RWPE2 (cell line): ENCODE data around the gene FGFR2.

Source experiments
- ATAC-seq: fragments of 200-7000 bp; cut with Tn5 transposase; 3 replicates; pipeline ENCODE4 v1.9.1; 2021; ENCODE audit warnings: low read depth
- DNase-seq: peaks from one replicate; pipeline ENCODE4 v3.0.0-alpha.2; 2020; ENCODE audit warnings: low spot score
- H3K27ac ChIP-seq: fragments of 450-650 bp; 2 replicates; pipeline ENCODE4 v1.5.1; 2017; ENCODE audit warnings: mild to moderate bottlenecking; ENCODE audit not compliant: poor library complexity, severe bottlenecking
- H3K27me3 ChIP-seq: fragments of 250-450 bp; sonication (Bioruptor Pico); 2 replicates; pipeline ENCODE4 v1.5.1; 2021; ENCODE audit warnings: mild to moderate bottlenecking, moderate library complexity; ENCODE audit not compliant: insufficient read depth, poor library complexity, severe bottlenecking
- H3K36me3 ChIP-seq: fragments of 250-450 bp; sonication (Bioruptor Pico); 2 replicates; pipeline ENCODE4 v1.5.1; 2020; ENCODE audit warnings: low read depth, mild to moderate bottlenecking, moderate library complexity
- H3K4me1 ChIP-seq: fragments of 250-450 bp; sonication (Bioruptor Pico); 2 replicates; pipeline ENCODE4 v1.5.1; 2021; ENCODE audit warnings: mild to moderate bottlenecking, moderate library complexity; ENCODE audit not compliant: insufficient read depth, poor library complexity, severe bottlenecking
- H3K4me3 ChIP-seq: fragments of 250-450 bp; sonication (Bioruptor Pico); 2 replicates; pipeline ENCODE4 v1.5.1; 2021; ENCODE audit warnings: mild to moderate bottlenecking, moderate library complexity; ENCODE audit not compliant: severe bottlenecking
- H3K9me3 ChIP-seq: fragments of 250-450 bp; sonication (Bioruptor Pico); 2 replicates; pipeline ENCODE4 v1.5.1; 2021; ENCODE audit warnings: mild to moderate bottlenecking, moderate library complexity; ENCODE audit not compliant: severe bottlenecking
- TF ChIP-seq, protein P1 (sequence below): fragments of 450-650 bp; IDR thresholded peaks from one replicate; pipeline ENCODE4 v1.5.1; 2017; ENCODE audit warnings: mild to moderate bottlenecking, moderate library complexity; ENCODE audit not compliant: poor library complexity, severe bottlenecking

The FGFR2 gene

GRCh38 chr10:121597504-121598262 lies 561 bp downstream of the FGFR2 start:
- peak; percentile 11; the same call in 2 of the 3 replicates for ATAC-seq

DNA sequence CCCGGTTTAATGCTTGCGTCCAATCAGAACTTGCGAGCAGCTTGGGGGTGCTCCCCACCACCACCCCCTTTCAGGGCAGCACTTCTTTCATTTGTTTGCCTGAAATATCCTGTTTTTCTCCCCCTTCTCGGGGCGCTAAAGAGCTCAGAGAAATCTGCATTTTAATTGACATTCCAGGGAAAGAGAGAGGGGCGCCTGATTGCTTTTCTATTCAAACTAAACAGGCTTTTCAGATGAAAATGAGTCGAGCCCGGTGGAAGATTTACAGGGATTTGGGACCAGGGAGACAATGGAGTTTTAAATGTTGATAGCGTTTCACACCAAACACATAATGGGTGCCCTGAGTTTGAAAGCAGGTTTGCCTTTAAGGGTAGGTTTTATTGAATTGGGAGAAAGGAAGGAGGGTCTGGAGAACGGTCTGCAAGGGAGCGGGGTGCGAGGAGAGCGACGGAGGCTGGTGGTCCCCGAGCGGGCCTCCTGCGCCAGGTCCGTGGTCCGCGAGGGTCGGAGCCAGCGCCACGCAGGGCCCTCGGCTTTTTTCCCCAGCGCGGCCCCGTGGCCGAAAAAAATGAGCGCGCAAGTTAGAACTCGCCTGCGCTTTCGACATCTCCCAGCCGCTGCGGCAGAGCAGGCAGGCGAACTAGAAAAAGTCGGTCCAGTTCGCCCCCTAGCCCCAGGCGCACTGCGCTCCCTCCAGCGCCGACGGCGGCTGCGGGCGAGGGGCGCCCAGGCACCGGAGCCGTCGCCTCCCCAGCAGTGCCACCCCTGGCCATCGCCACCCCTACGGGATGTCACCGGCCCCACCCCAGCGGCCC lies 1.3 kb downstream of the FGFR2 start:
- no peaks in the 10 kb centered on the region for H3K9me3 ChIP-seq
- no peaks in the 10 kb centered on the region for H3K4me1 ChIP-seq
- TF ChIP-seq, protein P1, sequence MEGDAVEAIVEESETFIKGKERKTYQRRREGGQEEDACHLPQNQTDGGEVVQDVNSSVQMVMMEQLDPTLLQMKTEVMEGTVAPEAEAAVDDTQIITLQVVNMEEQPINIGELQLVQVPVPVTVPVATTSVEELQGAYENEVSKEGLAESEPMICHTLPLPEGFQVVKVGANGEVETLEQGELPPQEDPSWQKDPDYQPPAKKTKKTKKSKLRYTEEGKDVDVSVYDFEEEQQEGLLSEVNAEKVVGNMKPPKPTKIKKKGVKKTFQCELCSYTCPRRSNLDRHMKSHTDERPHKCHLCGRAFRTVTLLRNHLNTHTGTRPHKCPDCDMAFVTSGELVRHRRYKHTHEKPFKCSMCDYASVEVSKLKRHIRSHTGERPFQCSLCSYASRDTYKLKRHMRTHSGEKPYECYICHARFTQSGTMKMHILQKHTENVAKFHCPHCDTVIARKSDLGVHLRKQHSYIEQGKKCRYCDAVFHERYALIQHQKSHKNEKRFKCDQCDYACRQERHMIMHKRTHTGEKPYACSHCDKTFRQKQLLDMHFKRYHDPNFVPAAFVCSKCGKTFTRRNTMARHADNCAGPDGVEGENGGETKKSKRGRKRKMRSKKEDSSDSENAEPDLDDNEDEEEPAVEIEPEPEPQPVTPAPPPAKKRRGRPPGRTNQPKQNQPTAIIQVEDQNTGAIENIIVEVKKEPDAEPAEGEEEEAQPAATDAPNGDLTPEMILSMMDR, result peak; percentile 65
- H3K27me3 ChIP-seq, result no peaks in the 10 kb centered on the region
- DNase-seq (peak; percentile 78), ATAC-seq (peak; percentile 62)
- no peak overlapping the region for H3K27ac ChIP-seq
- no peaks in the 10 kb centered on the region for H3K36me3 ChIP-seq
- peak overlapping the region; percentile 64 for H3K4me3 ChIP-seq

More at GRCh38 chr10:121597504-121598262, 561 bp downstream of the FGFR2 start:
- Histone ChIP-seq H3K4me3 (peak overlapping the region; percentile 64), H3K36me3 (no peaks in the 10 kb centered on the region), H3K9me3 (no peaks in the 10 kb centered on the region), H3K4me1 (no peaks in the 10 kb centered on the region), H3K27me3 (no peaks in the 10 kb centered on the region), H3K27ac (peak overlapping the region; percentile 6)
- no peak for DNase-seq
- TF ChIP-seq, protein P1, result peak; percentile 31

GRCh38 chr10:121595806-121596688 lies 2.2 kb downstream of the FGFR2 start:
- Histone ChIP-seq H3K27ac (no peak overlapping the region), H3K27me3 (no peaks in the 10 kb centered on the region), H3K4me1 (no peaks in the 10 kb centered on the region), H3K4me3 (no peak overlapping the region), H3K36me3 (no peaks in the 10 kb centered on the region), H3K9me3 (no peaks in the 10 kb centered on the region)
- DNase-seq, result no peak
- ATAC-seq, result no peak
- TF ChIP-seq, protein P1, result no peak

- ATAC-seq, result no peak
- no peaks in the 10 kb centered on the region for H3K27me3 ChIP-seq
Observed at GRCh38 chr10:121595351-121595805, 2.9 kb downstream of the FGFR2 start.

More at GRCh38 chr10:121595351-121595805, 2.9 kb downstream of the FGFR2 start:
- no peaks in the 10 kb centered on the region for H3K36me3 ChIP-seq
- H3K4me3 ChIP-seq, result no peak overlapping the region
- TF ChIP-seq, protein P1, result no peak
- no peak overlapping the region for H3K27ac ChIP-seq
- DNase-seq, result no peak
- no peaks in the 10 kb centered on the region for H3K4me1 ChIP-seq
- no peaks in the 10 kb centered on the region for H3K9me3 ChIP-seq
